ENCODE data around the gene ZFAND3.

GRCh38 chr6:37838219-37838921, 18.8 kb downstream of the ZFAND3 start:
- TF ChIP-seq MEF2A (IDR thresholded peaks at IDR 0.05; ENCODE audit: borderline replicate concordance, low read depth) (no peak), JUND (IDR thresholded peaks at IDR 0.05) (no peak), POLR2AphosphoS5 (IDR thresholded peaks at IDR 0.05; ENCODE audit: low read depth, low read length) (no peak), RAD21 (IDR thresholded peaks at IDR 0.05; ENCODE audit: low read length) (no peak), CHD2 (IDR thresholded peaks at IDR 0.05; ENCODE audit: low read length, partially characterized antibody) (no peak), CTCF (IDR thresholded peaks at IDR 0.05) (no peak), TEAD4 (IDR thresholded peaks at IDR 0.05; ENCODE audit: borderline replicate concordance, insufficient read depth) (no peak), GATA2 (CRISPR knock-in tag; IDR thresholded peaks at IDR 0.05) (no peak), REST (IDR thresholded peaks at IDR 0.05; ENCODE audit: low read depth, low read length) (no peak), USF1 (IDR thresholded peaks at IDR 0.05; ENCODE audit: borderline replicate concordance, low read depth) (no peak), SIN3A (IDR thresholded peaks at IDR 0.05; ENCODE audit: borderline replicate concordance, low read depth, low read length) (no peak), GABPA (IDR thresholded peaks at IDR 0.05; ENCODE audit: low read depth) (no peak), YY1 (IDR thresholded peaks at IDR 0.05; ENCODE audit: low read depth) (no peak)
- TF ChIP-seq, protein P1, sequence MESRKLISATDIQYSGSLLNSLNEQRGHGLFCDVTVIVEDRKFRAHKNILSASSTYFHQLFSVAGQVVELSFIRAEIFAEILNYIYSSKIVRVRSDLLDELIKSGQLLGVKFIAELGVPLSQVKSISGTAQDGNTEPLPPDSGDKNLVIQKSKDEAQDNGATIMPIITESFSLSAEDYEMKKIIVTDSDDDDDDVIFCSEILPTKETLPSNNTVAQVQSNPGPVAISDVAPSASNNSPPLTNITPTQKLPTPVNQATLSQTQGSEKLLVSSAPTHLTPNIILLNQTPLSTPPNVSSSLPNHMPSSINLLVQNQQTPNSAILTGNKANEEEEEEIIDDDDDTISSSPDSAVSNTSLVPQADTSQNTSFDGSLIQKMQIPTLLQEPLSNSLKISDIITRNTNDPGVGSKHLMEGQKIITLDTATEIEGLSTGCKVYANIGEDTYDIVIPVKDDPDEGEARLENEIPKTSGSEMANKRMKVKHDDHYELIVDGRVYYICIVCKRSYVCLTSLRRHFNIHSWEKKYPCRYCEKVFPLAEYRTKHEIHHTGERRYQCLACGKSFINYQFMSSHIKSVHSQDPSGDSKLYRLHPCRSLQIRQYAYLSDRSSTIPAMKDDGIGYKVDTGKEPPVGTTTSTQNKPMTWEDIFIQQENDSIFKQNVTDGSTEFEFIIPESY (IDR thresholded peaks at IDR 0.05; ENCODE audit: borderline replicate concordance, low read depth), result no peak

Measured in SK-N-SH (cell line).